Measurements from ENCODE around the gene LAMB1. TPM values are rescaled to one million over a fixed set of nuclear protein-coding genes. Genes with fewer than 3 reads are reported as not detected.

LAMB1 gene
- total and polyA plus RNA-seq, 7 donors = 17.0 to 45.9 (median 25.8) TPM

GRCh38 chr7:108017776-108018151 lies 14.8 kb upstream of the LAMB1 start:
- DNase-seq (no peak), ATAC-seq (no peak)
- intact Hi-C loops (cut with DNase I) = no loop called here
- Histone ChIP-seq H3K9me3 (no peaks in the 10 kb centered on the region), H3K27ac (no peak overlapping the region), H3K27me3 (ENCODE audit: insufficient read depth in 3 of 3, low read length in 2 of 3) (no peaks in the 10 kb centered on the region), H3K36me3 (ENCODE audit: insufficient read depth in 1 of 2, low read depth in 1 of 2) (no peaks in the 10 kb centered on the region), H3K4me1 (no peaks in the 10 kb centered on the region), H3K4me3 (no peak overlapping the region)
- WGBS, 3 donors = 74 to 81% (median 77%) methylated on average over 4 of the region's 4 CpGs
- TF ChIP-seq CTCF (IDR thresholded peaks at IDR 0.05) = no peak

DNA sequence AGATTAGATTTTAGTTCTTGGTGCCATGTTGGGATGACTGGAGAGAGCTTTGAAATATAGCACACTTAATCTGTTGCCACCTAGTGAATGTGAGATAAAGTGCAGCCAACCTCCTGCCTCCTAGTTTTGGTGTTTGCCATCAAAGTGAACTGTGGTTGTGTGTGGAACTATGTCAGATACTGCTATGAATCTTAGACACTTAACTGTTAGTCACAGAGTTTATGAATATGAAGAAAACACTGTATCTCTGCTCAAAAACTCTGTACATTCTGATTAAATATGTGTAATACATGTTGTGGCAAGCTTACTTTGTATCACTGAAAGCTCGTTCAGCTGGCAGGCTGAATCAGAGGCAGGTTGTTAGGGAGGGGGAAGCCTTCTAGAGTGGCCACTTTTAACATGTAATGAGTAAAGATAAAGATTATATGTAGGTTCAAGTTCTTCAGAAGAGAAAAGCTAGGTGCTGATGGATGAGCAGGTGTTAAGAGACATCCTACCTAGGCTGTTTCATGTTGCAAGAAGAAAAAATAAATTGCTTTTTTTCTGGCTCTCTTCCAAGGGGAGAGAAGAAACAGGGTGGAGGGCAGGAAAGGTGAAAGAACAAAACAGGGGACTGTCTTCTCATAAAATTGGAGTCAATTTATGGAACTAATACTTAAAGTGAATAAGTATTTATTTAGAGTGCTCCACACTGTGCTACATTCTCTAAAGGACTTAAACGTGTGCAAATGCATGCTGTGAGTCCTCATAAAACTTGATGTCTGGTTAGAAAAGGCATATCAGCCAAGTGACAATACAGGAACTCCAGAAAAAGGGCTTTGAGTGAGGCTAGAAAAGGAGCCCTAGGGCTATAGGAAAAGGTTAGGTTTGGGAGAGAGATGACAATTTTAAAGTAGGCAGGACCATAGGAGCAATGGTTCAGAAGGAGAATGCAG lies 14.1 kb upstream of the LAMB1 start:
- no peak overlapping the region for H3K4me3 ChIP-seq
- DNase-seq = no peak
- H3K4me1 ChIP-seq = no peaks in the 10 kb centered on the region
- no peak overlapping the region for H3K27ac ChIP-seq
- no peaks in the 10 kb centered on the region for H3K36me3 ChIP-seq (ENCODE audit: insufficient read depth in 1 of 2, low read depth in 1 of 2)
- WGBS, 3 donors = 44 to 57% (median 54%) methylated on average over 2 of the region's 2 CpGs
- no peak for ATAC-seq
- no peaks in the 10 kb centered on the region for H3K9me3 ChIP-seq
- intact Hi-C loops (cut with DNase I) = no loop called here
- TF ChIP-seq CTCF (IDR thresholded peaks at IDR 0.05) = no peak
- H3K27me3 ChIP-seq (ENCODE audit: insufficient read depth in 3 of 3, low read length in 2 of 3) = no peaks in the 10 kb centered on the region

- no peak overlapping the region for H3K27ac ChIP-seq
Measured at GRCh38 chr7:108015740-108016139, 12.8 kb upstream of the LAMB1 start.

DNA sequence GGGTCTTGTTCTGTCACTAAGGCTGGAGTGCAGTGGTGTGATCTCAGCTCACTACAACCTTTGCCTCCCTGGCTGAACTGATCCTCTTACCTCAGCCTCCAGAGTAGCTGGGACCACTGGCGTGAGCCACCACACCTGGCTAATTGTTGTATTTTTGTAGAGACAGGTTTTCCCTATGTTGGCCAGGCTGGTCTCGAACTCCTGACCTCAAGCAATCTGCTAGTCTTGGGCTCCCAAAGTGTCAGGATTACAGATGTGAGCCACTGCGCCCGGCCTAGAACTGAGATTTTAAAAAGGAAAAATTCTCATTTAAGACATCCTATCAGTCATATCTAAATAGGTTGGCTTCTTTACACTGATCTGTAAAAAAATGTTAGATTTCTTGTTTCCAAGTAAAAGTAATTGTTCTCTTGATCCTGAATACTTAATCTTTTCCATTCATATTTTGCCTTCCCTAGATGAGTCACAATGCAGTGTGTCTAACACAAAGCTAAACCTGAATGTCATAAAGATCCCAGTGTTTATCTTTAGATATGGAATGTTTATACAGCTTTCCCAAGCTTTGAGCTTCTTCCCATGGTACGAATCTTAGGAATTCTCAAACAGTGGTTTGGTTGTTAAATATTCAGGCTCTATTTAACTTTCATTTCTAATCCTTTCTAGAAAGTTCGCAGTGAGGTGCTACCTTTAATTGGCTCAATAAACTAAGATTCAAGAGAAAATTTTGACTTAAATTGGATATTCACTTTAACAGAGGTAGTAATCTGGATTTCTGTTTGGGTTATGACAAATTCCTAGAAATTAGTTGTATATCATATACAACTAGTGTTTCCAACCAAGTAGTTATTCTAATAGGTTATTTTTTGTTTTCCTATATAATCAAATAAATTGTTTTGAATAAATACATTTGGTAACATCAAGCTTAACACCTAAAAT lies 12.1 kb upstream of the LAMB1 start:
- no peak for TF ChIP-seq CTCF (IDR thresholded peaks at IDR 0.05)
- intact Hi-C loops (cut with DNase I) = no loop called here
- no peak for ATAC-seq
- H3K4me1 ChIP-seq = no peaks in the 10 kb centered on the region
- no peaks in the 10 kb centered on the region for H3K36me3 ChIP-seq (ENCODE audit: insufficient read depth in 1 of 2, low read depth in 1 of 2)
- no peak for DNase-seq
- H3K27me3 ChIP-seq (ENCODE audit: insufficient read depth in 3 of 3, low read length in 2 of 3) = no peaks in the 10 kb centered on the region
- no peak overlapping the region for H3K4me3 ChIP-seq
- no peaks in the 10 kb centered on the region for H3K9me3 ChIP-seq
- no peak overlapping the region for H3K27ac ChIP-seq
- 91 to 93% (median 92%) methylated on average over 6 of the region's 6 CpGs for WGBS, 3 donors

More at GRCh38 chr7:108015740-108016139, 12.8 kb upstream of the LAMB1 start:
- DNase-seq = no peak
- Histone ChIP-seq H3K9me3 (no peaks in the 10 kb centered on the region), H3K27me3 (ENCODE audit: insufficient read depth in 3 of 3, low read length in 2 of 3) (no peaks in the 10 kb centered on the region), H3K4me1 (no peaks in the 10 kb centered on the region), H3K36me3 (ENCODE audit: insufficient read depth in 1 of 2, low read depth in 1 of 2) (no peaks in the 10 kb centered on the region), H3K4me3 (no peak overlapping the region)
- intact Hi-C loops (cut with DNase I) = no loop called here
- no peak for ATAC-seq
- no peak for TF ChIP-seq CTCF (IDR thresholded peaks at IDR 0.05)
- WGBS, 3 donors = 92 to 95% (median 95%) methylated on average over 2 of the region's 2 CpGs
